ENCODE results near the gene SCAMP1. TPM values are rescaled to one million over a fixed set of nuclear protein-coding genes. Genes with fewer than 3 reads are reported as not detected.

The SCAMP1 gene
- total RNA-seq, 1 donor from 2014 or later = 61.6 TPM

DNA sequence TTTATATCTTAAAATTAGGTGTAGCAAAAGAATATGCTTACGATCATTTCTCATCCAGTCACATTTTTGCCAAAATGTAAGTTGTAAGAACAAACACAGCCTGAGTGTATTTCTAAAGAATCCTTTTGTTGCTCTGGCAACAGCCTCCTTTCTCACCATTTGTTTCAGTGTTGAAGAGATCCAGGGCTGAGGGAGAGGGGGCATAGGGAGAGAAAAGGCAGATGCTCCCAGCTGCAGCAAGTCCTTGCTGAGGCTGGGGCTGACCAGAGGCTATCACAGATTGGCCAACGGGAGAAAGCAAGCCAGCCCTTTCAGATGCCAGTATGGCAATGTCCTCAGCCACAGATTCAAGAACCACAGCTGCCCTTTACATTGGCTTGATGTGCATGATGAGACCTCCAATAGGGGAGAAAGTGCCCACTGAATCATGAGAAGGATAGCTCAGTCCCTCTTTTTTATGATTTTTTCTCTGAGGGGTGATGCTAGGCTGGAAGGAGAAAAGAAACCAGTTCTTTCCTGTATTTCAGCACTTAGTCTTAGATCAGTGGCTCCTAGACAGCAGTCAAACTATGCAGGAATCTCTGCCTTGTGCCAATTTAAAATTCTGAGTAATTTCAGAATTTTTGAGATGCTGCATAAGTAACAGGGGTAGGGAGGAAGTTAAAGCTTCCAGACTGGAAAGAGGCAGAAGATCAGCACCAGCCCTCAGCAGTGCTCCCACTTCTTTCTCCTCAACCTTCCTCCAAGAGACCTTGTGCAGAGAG, 146.0 kb downstream of the SCAMP1 start:
- ATAC-seq = no peak
- DNase-seq (ENCODE audit: low spot score) = no peak
- intact Hi-C loops (cut with DNase I) = no loop called here

DNA sequence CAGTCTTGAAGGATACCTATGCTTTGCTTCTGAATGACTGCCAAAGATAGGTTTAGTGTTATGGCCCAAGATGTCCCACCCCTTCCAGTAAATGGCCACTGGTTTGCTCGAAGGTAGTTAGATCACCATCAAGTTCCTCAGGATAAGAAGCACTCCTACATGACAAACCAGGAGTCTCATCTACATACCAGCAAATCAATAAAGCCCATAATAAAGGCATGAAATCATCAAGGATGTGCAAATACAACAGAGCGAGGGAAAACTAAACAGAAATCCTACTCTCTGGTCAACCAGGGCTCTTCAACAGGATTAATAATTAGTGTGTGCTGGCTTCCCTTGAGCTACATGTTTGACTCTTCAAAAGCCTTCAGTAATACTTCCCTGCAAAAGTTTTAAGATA, 147.1 kb downstream of the SCAMP1 start:
- intact Hi-C loops (cut with DNase I) = no loop called here
- no peak for ATAC-seq
- DNase-seq (ENCODE audit: low spot score) = no peak

DNA sequence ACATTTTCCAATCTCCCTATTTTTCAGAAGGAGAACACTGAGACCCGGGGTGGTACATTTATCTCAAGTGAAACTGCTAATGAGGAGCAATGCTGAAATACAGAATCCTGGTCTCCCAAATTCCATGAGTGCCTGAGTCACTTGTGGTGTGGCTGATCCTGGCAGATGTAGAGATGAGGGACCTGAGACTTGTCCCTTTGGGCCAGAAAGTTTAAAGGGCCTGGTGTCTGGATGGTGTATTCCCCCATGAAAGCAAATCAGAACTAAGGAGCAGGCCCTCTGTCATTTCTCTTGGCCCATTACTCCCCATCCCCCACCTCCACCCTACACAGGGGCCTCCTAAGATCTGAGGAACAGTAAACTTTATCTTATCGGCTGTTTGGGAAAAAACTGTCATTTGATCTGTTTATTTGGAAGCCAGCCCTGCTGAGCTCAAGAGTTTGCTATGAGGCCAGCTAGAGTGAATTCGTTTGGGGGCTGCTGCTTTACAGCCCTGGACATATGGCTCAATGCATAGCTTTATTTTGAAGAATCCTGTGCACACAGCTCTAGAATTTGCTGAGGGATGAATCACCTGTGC, 147.9 kb downstream of the SCAMP1 start:
- DNase-seq (ENCODE audit: low spot score) (no peak), ATAC-seq (no peak)
- intact Hi-C loops (cut with DNase I) = no loop called here

DNA sequence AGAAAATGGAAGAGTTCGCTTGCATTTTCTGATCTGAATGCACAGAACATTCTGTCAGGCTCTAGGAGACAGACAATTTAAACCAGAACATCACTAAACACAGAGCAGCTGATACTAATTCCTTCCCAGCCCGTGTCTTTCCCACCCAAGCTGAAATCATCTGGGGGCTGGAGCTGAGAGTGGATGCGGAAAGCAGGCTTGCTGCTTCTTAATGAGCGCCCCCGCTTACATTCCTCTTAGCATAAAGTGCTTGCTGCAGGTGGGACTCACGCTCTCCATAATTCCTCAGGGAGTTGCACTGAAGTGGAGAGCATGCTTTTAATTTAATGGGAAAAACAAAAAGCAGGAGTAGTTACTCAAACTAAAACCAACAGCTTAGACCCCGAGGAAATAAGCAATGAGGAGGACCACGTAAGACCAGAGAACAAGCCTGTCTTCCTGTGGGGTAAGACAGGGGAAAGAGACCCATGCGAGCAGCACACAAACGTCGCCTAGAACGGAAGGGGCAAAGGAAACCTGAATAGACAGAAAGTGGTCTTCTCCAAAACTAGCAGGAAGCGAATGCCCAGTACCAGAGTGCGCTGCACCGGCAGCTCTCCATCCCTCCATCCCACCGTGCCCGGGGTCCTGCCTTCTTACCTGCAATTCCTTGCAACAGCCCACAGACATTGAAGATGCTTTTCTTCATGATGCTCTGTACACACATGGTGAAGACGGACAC, 148.9 kb downstream of the SCAMP1 start:
- no peak for ATAC-seq
- DNase-seq (ENCODE audit: low spot score) = no peak
- intact Hi-C loops (cut with DNase I) = no loop called here

DNA sequence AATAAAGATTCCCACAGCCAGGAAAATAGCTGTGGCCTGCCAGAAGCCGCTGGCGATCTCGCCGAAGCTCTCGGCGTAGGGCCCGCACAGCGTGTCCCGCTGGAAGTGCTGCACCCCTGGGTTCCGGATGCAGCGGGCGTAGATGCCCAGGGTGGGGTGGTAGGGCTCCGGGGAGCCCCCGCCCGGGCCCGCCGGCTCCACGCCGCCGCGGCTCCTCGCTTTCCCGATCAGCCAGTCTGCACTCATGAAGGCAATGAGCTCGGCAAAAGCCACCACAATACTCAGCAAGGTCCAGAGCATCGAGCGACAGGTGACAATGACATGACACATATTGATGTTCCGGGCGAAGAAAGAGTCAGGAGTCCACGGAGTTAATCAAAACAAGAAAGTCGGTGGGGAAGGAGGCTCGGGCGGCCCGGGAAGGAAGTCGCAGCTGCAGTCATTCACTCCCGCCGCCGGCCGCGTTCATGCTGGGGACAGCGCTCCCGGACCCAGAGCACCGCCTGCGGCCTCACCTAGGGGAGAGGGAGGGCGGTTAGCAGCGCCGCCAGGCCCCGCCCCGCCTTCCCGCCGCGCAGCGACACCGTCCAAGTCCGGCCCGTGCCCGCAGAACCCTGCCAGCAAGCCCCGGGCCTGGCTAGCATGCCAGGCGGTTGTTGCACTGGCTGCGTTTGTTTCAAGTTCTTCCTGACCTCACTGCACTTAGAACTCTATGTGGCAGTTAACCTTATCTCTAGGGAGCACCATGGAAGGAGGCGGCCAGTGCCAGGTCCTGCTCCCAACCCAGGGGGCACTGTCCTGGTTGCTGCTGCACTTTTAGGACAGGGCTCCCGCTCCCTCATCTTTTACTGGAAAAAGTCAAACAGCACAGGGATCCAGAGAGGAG, 149.7 kb downstream of the SCAMP1 start:
- peak; percentile 74 for ATAC-seq
- intact Hi-C loops (cut with DNase I) = no loop called here
- peak; percentile 77 for DNase-seq (ENCODE audit: low spot score)

DNA sequence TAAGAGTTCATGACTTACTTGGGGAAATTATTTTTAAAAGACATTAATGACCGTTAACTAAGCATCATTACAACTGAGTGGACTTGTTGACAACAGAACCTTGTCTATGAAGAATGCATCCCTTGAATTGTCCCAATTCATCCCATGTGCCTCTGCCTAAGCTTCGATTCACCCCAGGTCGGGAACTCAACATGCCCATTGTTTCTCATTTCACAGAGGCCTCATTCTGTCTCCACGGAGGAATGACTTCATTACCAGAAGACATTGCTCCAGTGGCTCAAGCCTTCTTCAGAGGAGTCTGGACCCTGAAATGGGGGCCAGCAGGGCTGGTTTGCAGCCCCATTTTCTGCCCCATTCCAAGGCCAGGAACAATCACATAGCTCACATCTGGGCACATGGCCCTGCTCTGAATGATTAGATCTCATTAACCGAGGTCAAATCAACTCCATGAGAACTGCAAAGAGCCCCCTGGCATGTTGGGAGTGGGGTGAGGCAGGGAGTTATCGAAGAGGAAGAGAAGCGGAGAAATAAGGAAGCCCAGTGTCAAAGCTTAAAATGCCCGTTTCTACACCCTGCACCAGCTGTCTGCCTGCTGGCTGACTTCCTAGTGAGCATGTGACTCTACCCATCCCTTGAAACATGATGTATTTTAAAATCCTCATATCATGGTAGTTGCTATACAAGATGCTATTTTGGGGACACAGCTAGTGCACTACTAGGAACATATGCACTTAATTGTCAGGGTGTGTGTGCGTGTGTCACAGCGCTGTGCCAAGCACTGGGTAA, 150.9 kb downstream of the SCAMP1 start:
- intact Hi-C loops (cut with DNase I) = no loop called here
- DNase-seq (ENCODE audit: low spot score) = no peak
- ATAC-seq = peak; percentile 47

DNA sequence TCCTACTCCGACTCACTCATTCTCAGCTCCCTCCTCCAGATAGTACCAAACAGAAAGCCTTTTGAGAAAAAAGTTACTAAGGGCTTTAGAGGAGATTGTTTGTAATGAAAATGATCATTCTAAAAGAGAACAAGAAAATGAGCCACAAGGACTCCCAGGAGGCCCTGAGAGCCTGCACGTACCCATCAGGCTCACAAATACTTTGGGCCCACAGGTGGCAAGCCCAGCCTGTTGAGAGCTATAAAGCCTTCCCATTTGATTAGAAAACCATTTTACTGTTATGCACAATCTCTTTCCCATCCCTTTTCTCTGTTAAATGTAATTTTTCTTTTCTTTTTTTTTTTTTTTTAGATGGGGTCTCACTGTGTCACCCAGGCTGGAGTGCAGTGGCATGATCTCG, 152.0 kb downstream of the SCAMP1 start:
- DNase-seq (ENCODE audit: low spot score) (no peak), ATAC-seq (no peak)
- intact Hi-C loops (cut with DNase I) = no loop called here

DNA sequence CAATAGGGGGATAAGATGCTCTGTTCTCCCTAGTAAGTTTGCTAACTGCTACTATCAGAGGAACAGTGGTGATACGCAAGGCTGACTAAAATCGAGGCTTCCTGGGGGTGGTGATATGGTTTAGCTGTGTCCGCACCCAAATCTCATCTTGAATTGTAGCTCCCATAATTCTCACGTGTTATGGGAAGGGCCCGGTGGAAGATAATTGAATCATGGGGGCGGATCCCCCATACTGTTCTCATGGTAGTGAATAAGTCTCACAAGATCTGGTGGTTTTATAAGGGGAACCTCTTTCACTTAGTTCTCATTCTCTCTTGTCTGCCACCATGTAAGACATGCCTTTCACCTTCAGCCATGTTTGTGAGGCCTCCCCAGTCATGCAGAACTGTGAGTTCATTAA, 153.0 kb downstream of the SCAMP1 start:
- ATAC-seq (no peak), DNase-seq (ENCODE audit: low spot score) (no peak)
- intact Hi-C loops (cut with DNase I) = no loop called here

DNA sequence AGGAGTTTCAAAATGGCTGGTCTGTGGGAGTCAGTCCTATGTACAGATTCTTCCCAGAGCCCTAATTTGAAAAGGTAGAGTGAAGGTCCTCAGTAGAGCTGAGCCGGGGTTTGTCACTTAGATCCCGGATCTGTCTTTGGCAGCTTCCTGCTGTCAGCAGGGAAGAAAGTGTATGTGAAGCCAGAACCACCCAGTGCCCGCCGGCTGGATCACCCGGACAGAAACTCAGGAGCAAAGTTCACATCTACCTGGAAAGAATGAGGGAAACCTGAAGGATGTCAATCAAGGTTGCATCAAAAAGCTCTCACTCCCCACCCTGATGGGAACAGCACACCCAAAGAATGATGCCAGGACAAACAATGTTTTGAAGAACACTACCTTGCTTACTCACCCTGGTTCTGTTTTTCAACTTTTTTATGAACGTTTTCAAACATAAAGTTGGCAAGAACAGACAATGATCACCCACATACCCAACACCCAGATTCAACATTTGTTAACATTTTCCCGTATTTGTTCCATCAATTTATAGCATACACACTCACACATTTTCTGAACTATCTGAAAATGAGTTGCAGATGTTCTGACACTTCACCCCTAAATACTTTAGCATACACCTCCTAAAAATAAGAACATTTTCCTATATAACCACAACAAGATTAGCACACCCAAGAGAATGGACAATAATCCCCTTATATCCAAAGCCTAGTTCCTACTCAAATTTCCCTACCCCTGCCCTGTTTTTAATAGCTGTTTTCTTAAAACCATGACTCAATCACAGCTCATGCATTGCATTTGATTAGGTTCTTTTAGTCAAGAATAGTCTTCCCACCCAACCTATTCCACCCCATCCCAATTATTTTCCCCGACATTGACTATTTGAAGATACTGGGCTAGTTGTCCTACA, 154.3 kb downstream of the SCAMP1 start:
- ATAC-seq (no peak), DNase-seq (ENCODE audit: low spot score) (no peak)
- intact Hi-C loops (cut with DNase I) = no loop called here

DNA sequence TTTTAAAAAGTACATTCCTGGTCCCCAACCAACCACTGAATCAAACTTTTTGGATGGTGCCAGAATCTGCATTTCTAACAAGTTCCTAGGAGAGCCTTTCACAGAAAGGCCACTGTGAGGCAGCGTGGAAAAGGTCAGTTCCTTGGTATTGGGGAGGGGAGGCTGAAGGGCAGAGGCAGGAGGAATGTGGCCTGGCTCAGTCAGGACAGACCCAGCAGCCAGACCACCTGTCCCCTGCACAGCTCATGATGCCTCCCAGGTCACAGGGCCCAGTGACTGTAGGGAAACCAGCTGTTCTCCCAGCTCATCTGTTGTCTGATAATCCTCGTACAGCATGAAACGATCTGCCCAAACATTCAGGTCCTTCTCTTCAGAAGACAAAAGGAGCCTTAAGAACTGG, 155.3 kb downstream of the SCAMP1 start:
- intact Hi-C loops (cut with DNase I) = no loop called here
- DNase-seq (ENCODE audit: low spot score) (no peak), ATAC-seq (peak; percentile 62)

DNA sequence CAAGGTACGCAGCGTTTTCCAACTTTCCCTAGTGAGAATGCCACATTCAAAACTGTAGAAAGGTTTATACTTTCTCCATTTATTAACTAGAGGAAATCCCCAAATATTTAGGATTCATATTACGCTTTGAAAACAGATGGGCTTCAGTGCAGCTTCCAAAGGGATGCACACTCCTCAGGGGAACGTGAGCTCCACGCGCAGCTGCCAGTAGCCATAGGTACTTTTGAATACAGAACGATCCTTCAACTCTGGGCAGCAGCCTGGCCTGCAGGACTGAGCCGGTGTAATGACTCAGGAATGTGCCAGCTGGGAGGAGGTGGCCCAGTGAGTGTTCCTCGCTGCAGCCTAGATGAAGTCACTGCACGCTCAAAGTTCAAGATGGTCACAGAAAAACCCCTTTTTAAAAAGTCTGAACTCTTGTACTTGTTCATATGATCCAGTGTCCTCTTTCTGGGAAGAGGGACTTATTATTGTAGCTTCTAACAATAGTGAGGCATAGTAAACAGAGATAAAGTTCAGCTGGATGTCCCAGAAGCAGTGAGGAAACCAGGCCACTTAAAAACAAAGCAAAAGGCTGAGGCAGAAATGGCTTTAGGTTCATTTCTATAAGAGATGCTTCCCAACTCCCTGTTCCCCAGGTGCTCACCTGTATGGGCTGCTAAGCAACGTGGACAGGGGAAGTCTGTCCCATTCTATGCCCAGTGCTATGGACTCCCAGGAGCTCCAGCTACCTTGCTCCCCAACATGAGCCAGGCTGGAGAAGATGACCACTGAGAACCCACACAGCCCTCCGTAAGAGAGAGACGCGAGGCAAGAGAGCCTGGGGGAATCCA, 158.2 kb downstream of the SCAMP1 start:
- intact Hi-C loops (cut with DNase I) = no loop called here
- ATAC-seq (peak; percentile 78), DNase-seq (ENCODE audit: low spot score) (no peak)

DNA sequence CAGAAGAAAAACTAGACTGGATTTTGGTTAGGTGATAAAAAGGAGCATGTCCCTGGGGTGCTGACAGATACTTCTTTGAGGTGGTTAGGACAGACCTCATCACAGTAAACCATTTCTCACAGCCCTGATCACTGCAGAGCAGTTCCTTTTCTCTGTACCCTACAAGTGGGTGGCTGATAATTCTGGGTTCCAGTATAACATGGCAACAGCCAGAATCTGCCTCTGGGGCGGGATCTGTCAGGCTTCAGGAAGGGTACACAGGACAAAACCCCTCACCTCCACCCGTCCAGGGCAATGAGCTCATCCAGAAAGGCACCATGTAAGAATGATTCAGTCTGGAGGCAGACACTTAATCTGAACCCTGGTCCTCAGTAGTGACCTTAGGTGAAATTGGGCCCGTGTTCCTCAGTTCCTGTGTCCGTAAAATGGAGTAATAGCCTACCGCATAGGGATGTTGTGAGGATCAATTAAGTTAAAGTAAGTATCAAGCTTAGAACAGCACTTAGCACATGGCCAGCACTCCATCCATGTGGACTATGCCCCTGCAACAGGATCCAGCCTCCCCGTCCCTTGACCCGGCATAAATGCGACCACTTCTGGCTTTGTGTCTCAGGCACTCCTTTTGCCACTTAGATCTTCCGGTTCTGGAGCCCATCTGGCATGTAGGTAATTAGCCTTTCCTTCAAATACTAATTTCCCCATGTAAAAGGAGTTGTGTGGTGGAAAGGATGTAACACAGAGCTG, 159.0 kb downstream of the SCAMP1 start:
- ATAC-seq (no peak), DNase-seq (ENCODE audit: low spot score) (no peak)
- intact Hi-C loops (cut with DNase I) = no loop called here

DNA sequence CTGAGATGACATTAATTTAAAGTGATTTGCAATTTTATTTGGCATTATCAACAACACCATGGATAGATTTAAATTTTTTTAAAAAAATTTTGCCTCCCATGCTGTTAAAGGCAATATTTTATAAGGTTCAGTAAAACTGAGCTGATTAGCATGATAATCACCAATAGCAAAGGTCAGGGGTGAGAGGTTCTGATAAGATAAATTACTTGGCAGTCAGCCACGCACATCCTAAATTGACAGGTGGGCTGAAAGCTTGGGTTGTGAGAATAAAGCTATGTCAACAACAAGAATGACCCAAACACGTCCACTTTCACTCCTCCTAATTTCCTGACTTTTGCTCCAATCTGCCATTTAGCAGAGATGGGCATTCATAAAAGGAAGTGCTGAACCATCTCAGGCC, 161.0 kb downstream of the SCAMP1 start:
- ATAC-seq = no peak
- DNase-seq (ENCODE audit: low spot score) = no peak
- intact Hi-C loops (cut with DNase I) = no loop called here

DNA sequence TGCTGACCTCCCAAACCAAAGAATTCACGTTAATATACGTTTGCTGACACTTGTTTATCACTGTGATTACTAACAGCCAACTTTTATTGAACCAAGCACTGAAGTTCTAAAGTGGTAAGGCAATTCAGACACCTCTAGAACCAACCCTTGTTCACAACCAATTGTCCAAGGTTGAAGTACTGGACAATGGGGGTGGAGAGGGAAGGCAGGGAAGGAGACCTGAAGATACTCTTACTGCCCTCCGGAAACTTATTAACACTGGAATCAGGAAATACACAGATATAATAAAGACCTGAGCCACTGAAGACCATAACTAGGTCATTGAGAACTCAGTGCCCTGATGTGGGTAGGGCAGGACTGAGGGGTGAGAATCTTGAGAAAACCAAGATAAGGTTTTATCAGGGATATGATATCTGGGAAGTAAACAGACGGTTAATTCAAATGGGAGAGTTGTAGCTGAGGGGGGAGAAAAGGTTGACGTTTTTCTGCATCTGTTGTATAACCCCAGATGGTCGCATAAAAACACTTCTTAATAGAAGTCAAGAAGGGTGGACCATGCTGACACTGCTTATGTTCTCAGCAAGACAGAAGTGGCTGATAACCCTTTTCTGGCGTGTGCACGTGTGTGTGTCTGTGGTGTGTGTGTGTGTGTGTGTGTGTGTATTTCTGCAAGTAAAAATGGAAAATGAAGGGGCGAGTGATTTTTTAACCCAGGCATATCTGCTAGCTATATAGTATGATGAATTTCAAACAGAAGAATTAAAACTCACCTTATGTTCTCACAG, 162.3 kb downstream of the SCAMP1 start:
- ATAC-seq (no peak), DNase-seq (ENCODE audit: low spot score) (no peak)
- intact Hi-C loops (cut with DNase I) = no loop called here
